ENCODE data around the gene IGFL2. TPM values are rescaled to one million over a fixed set of nuclear protein-coding genes. Genes with fewer than 3 reads are reported as not detected.

The IGFL2 gene
- total RNA-seq, 1 donor from 2014 or later = 9.8 TPM

DNA sequence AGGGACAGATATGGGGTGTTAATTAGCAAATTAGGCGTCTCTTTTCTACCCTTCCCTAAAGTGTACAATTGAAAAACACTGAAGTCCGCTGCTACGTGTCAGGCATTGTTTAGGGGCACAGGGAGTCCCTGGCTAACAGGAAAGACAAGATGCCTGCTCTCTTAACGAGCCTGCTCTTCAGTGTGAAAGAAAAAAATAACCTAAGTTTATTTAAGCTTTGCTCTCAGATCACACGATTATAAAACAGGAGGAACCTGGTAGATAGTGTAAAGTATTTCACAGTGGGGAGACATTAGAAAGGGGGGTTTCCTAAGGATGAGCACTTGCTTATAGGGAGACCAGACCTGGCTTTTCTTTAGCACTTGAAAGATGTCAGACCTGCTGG, 38.7 kb downstream of the IGFL2 start:
- H3K4me3 ChIP-seq (ENCODE audit: insufficient read depth, low read depth, low read length) = no peak overlapping the region
- H3K4me1 Mint-ChIP-seq (ENCODE audit: low read depth, unreplicated experiment) = peaks cover 57% of the 10 kb centered on the region
- FAIRE-seq (no peak), DNase-seq (ENCODE audit: low read depth) (no peak)
- H3K9me3 Mint-ChIP-seq (ENCODE audit: unreplicated experiment) = peaks cover 4% of the 10 kb centered on the region
- H3K27me3 ChIP-seq (ENCODE audit: insufficient read depth, low read length) = peaks cover 33% of the 10 kb centered on the region
- H2AFZ ChIP-seq (ENCODE audit: low read depth, low read length) = no peak overlapping the region
- TF ChIP-seq, protein P1, sequence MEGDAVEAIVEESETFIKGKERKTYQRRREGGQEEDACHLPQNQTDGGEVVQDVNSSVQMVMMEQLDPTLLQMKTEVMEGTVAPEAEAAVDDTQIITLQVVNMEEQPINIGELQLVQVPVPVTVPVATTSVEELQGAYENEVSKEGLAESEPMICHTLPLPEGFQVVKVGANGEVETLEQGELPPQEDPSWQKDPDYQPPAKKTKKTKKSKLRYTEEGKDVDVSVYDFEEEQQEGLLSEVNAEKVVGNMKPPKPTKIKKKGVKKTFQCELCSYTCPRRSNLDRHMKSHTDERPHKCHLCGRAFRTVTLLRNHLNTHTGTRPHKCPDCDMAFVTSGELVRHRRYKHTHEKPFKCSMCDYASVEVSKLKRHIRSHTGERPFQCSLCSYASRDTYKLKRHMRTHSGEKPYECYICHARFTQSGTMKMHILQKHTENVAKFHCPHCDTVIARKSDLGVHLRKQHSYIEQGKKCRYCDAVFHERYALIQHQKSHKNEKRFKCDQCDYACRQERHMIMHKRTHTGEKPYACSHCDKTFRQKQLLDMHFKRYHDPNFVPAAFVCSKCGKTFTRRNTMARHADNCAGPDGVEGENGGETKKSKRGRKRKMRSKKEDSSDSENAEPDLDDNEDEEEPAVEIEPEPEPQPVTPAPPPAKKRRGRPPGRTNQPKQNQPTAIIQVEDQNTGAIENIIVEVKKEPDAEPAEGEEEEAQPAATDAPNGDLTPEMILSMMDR (IDR thresholded peaks at IDR 0.05; ENCODE audit: insufficient read depth, low read depth, low read length) = no peak
- no peak for TF ChIP-seq EZH2 (IDR thresholded peaks at IDR 0.05; ENCODE audit: insufficient read depth, low read length)
- H3K27ac Mint-ChIP-seq (ENCODE audit: unreplicated experiment) = peak overlapping the region; percentile 87
- no peaks in the 10 kb centered on the region for H3K79me2 ChIP-seq (ENCODE audit: insufficient read depth, low read length)
- H4K20me1 ChIP-seq (ENCODE audit: insufficient read depth, low read length) = no peaks in the 10 kb centered on the region
- no peak overlapping the region for H3K27ac ChIP-seq (ENCODE audit: low read depth, low read length)
- peak overlapping the region; percentile 23 for H3K4me3 Mint-ChIP-seq (ENCODE audit: unreplicated experiment)
- peaks cover 4% of the 10 kb centered on the region for H3K27me3 Mint-ChIP-seq (ENCODE audit: low read depth, unreplicated experiment)
- H3K9me3 ChIP-seq (ENCODE audit: insufficient read depth, low read depth, low read length) = no peaks in the 10 kb centered on the region
- no peaks in the 10 kb centered on the region for H3K36me3 ChIP-seq (ENCODE audit: insufficient read depth, low read length)
- peaks cover 7% of the 10 kb centered on the region for H3K4me1 ChIP-seq (ENCODE audit: insufficient read depth, low read length)
- no peak overlapping the region for H3K9ac ChIP-seq (ENCODE audit: low read length)
- no peak overlapping the region for H3K4me2 ChIP-seq (ENCODE audit: low read length)
- H3K36me3 Mint-ChIP-seq (ENCODE audit: low read depth, unreplicated experiment) = peaks cover 3% of the 10 kb centered on the region

DNA sequence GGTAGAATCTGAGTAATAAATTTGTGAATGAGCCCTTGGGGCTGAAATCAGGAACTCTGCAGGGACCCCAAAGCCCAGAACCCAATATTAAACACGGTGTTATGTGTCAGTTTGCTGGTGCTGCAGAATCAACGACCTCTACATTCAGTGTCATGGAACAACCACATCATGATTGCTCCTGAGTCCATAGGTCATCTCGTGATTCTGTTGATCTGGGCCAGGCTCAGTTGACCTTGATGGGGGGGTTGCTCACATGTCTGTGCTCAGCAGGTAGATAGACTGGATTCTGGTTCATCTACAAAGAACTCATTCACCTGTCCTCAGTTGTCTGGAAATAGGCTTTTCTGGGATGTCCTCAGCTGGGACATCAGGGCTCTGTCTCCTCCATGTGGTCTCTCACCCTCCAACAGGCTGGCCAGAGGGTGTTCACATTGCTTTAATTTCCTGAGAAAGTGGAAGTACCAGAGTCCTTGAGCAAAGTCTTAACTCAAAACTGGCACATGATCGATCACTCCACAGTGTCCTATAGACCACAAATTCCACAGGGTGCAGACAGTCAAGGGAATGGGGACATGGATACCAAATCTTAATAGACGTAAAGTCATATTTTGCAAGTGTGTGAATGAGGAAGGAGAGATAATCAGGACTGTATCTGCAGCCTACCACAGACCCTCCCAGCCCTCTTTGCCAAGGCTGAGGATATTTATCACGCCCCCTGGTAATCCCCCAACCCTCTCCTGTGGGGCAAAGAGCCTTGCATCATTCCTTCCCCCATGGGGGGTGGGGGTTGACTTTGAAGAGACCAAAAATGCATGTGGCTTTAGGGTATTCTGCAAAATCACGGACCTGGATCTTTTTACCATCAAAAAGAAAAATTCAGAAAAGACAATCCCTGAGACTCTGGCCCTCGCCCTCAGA, 42.2 kb downstream of the IGFL2 start:
- H3K9me3 Mint-ChIP-seq (ENCODE audit: unreplicated experiment) = no peaks in the 10 kb centered on the region
- H3K27ac ChIP-seq (ENCODE audit: low read depth, low read length) = no peak overlapping the region
- no peak overlapping the region for H3K9ac ChIP-seq (ENCODE audit: low read length)
- no peak overlapping the region for H2AFZ ChIP-seq (ENCODE audit: low read depth, low read length)
- peaks cover 6% of the 10 kb centered on the region for H3K27me3 Mint-ChIP-seq (ENCODE audit: low read depth, unreplicated experiment)
- H3K9me3 ChIP-seq (ENCODE audit: insufficient read depth, low read depth, low read length) = no peaks in the 10 kb centered on the region
- H3K36me3 Mint-ChIP-seq (ENCODE audit: low read depth, unreplicated experiment) = peaks cover 2% of the 10 kb centered on the region
- no peak overlapping the region for H3K4me3 ChIP-seq (ENCODE audit: insufficient read depth, low read depth, low read length)
- peaks cover 12% of the 10 kb centered on the region for H3K4me1 ChIP-seq (ENCODE audit: insufficient read depth, low read length)
- no peak overlapping the region for H3K4me3 Mint-ChIP-seq (ENCODE audit: unreplicated experiment)
- FAIRE-seq (no peak), DNase-seq (ENCODE audit: low read depth) (no peak)
- H3K4me2 ChIP-seq (ENCODE audit: low read length) = no peak overlapping the region
- no peak for TF ChIP-seq EZH2 (IDR thresholded peaks at IDR 0.05; ENCODE audit: insufficient read depth, low read length)
- TF ChIP-seq, protein P1 (IDR thresholded peaks at IDR 0.05; ENCODE audit: insufficient read depth, low read depth, low read length) = no peak
- H3K36me3 ChIP-seq (ENCODE audit: insufficient read depth, low read length) = no peaks in the 10 kb centered on the region
- H4K20me1 ChIP-seq (ENCODE audit: insufficient read depth, low read length) = no peaks in the 10 kb centered on the region
- H3K4me1 Mint-ChIP-seq (ENCODE audit: low read depth, unreplicated experiment) = peaks cover 42% of the 10 kb centered on the region
- H3K27ac Mint-ChIP-seq (ENCODE audit: unreplicated experiment) = peak overlapping the region; percentile 47
- no peaks in the 10 kb centered on the region for H3K79me2 ChIP-seq (ENCODE audit: insufficient read depth, low read length)
- peaks cover 48% of the 10 kb centered on the region for H3K27me3 ChIP-seq (ENCODE audit: insufficient read depth, low read length)

DNA sequence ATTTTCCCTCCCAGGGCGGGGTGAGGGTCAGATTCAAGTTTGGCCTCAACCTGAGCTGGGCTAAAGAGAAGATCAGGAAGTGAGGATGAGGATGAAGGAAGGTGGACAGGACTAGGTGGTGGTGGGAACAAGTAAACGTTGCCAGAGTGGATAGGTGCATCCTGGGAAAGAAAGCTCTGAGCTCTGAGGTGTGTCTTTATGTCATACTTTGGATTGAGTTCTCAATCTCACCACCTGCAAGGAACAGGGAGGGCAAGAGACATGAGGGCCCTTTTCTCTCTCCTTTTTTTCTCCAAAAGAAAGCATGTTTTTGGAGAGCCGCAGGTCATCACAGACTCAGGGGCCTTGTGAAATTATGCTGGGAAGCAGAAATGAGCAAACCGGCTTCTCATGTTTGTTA, 43.3 kb downstream of the IGFL2 start:
- TF ChIP-seq, protein P1 (IDR thresholded peaks at IDR 0.05; ENCODE audit: insufficient read depth, low read depth, low read length) = no peak
- no peak for TF ChIP-seq EZH2 (IDR thresholded peaks at IDR 0.05; ENCODE audit: insufficient read depth, low read length)
- peak overlapping the region; percentile 66 for H3K27ac Mint-ChIP-seq (ENCODE audit: unreplicated experiment)
- H3K36me3 Mint-ChIP-seq (ENCODE audit: low read depth, unreplicated experiment) = peaks cover 2% of the 10 kb centered on the region
- H3K4me3 Mint-ChIP-seq (ENCODE audit: unreplicated experiment) = no peak overlapping the region
- H3K27me3 ChIP-seq (ENCODE audit: insufficient read depth, low read length) = peaks cover 51% of the 10 kb centered on the region
- no peak overlapping the region for H2AFZ ChIP-seq (ENCODE audit: low read depth, low read length)
- no peak overlapping the region for H3K27ac ChIP-seq (ENCODE audit: low read depth, low read length)
- no peak overlapping the region for H3K9ac ChIP-seq (ENCODE audit: low read length)
- H3K4me1 Mint-ChIP-seq (ENCODE audit: low read depth, unreplicated experiment) = peaks cover 37% of the 10 kb centered on the region
- FAIRE-seq (no peak), DNase-seq (ENCODE audit: low read depth) (no peak)
- H3K4me3 ChIP-seq (ENCODE audit: insufficient read depth, low read depth, low read length) = no peak overlapping the region
- H3K4me1 ChIP-seq (ENCODE audit: insufficient read depth, low read length) = peaks cover 9% of the 10 kb centered on the region
- H3K9me3 ChIP-seq (ENCODE audit: insufficient read depth, low read depth, low read length) = no peaks in the 10 kb centered on the region
- H3K4me2 ChIP-seq (ENCODE audit: low read length) = no peak overlapping the region
- peaks cover 9% of the 10 kb centered on the region for H3K27me3 Mint-ChIP-seq (ENCODE audit: low read depth, unreplicated experiment)
- peaks cover 2% of the 10 kb centered on the region for H3K9me3 Mint-ChIP-seq (ENCODE audit: unreplicated experiment)
- H3K79me2 ChIP-seq (ENCODE audit: insufficient read depth, low read length) = no peaks in the 10 kb centered on the region
- H4K20me1 ChIP-seq (ENCODE audit: insufficient read depth, low read length) = no peaks in the 10 kb centered on the region
- no peaks in the 10 kb centered on the region for H3K36me3 ChIP-seq (ENCODE audit: insufficient read depth, low read length)

All from astrocyte (in vitro differentiated cells and primary cell).